Measurements from ENCODE around the gene MYDGF.

The MYDGF gene

DNA sequence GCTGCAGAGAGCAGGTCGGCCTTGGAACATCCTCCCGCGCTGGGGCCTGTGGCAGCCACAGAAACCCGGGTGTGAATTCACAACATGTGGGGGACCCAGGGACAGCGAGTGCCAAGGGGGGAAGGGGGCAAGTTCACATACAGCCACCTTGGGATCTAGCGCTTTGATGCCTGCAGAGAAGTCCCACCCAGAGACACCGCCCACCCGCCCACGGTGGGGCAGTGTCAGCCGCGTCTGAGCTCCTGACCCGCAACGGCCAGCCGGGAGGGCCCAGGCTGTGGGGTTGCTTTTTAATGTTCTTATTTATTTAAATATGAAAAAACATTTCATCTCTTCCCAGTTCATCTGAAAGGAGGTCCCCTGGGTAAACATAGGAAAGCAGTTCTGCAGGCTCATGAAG is 12.9 kb downstream of the MYDGF start:
- in situ Hi-C loops (cut with MboI; ENCODE audit: low sequenced_read_pairs, unreplicated experiment): no loop called here
- no peak for DNase-seq (ENCODE audit: low spot score)
- TF ChIP-seq, protein P1, sequence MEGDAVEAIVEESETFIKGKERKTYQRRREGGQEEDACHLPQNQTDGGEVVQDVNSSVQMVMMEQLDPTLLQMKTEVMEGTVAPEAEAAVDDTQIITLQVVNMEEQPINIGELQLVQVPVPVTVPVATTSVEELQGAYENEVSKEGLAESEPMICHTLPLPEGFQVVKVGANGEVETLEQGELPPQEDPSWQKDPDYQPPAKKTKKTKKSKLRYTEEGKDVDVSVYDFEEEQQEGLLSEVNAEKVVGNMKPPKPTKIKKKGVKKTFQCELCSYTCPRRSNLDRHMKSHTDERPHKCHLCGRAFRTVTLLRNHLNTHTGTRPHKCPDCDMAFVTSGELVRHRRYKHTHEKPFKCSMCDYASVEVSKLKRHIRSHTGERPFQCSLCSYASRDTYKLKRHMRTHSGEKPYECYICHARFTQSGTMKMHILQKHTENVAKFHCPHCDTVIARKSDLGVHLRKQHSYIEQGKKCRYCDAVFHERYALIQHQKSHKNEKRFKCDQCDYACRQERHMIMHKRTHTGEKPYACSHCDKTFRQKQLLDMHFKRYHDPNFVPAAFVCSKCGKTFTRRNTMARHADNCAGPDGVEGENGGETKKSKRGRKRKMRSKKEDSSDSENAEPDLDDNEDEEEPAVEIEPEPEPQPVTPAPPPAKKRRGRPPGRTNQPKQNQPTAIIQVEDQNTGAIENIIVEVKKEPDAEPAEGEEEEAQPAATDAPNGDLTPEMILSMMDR (IDR thresholded peaks at IDR 0.05; ENCODE audit: borderline replicate concordance, control extremely low read depth, extremely low read depth, insufficient read depth, missing control alignments): no peak

DNA sequence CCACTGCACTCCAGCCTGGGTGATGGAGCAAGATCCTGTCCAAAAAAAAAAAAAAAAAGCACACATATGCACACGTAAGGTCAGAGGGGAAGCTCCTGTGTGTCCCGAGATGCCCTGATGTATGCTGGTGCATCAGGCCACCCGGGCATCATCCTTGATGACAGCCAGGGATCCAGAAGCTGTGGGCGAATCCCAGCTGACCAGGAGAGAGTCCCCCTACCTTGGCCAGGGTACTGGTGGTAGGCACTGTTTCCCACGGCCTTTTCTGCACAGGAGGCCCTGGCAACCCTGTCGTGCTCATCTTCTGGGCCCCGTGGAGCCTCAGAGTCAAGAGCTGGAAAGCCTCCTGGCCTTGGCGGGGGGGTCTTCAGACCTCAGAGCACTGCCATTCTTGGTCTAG is 14.0 kb downstream of the MYDGF start:
- DNase-seq (ENCODE audit: low spot score): no peak
- in situ Hi-C loops (cut with MboI; ENCODE audit: low sequenced_read_pairs, unreplicated experiment): no loop called here
- TF ChIP-seq, protein P1 (IDR thresholded peaks at IDR 0.05; ENCODE audit: borderline replicate concordance, control extremely low read depth, extremely low read depth, insufficient read depth, missing control alignments): no peak

DNA sequence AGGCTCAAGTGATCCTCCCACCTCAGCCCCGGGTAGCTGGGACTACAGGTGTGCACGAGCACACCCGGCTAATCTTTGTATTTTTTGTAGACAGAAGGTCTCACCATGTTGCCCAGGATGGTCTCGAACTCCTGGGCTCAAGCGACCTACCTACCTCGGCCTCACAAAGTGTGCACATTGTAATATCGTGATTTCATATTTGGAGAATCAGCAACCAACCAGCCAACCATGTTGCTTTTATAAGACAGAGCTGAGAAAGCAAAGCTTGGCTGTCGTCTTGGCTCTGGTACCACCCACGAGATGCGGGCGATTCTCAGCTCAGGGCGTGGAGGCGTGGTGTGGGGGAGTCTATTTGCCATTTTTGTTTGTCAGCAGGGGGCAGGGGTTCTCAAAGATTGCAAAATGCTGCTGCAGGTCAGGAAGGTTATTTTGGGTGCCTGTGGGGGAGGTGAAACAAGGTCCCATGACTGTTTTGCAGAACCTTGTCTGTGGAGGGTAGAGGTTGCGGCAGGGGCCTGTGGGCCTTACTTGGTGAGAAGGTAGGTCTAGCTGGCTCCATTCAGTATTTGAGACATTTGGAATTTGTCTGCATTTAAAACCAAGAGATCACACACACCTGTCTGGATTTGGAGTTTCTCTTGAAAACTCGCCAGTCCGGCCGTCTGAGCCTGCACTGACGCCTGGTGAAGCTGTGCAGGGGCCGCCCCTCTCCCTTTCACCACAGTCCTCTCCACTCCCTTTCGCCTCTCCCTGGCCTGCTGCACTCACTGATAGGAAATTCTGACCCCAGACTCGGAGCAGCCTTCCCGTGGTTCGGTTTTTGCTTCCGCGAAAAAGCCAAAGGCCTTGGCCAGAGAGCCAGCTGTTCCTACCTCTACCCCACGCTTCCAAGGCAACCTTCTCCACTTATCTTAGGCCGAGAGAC is 15.4 kb downstream of the MYDGF start:
- in situ Hi-C loops (cut with MboI; ENCODE audit: low sequenced_read_pairs, unreplicated experiment): no loop called here
- peak; percentile 50 for DNase-seq (ENCODE audit: low spot score)
- TF ChIP-seq, protein P1 (IDR thresholded peaks at IDR 0.05; ENCODE audit: borderline replicate concordance, control extremely low read depth, extremely low read depth, insufficient read depth, missing control alignments): no peak

DNA sequence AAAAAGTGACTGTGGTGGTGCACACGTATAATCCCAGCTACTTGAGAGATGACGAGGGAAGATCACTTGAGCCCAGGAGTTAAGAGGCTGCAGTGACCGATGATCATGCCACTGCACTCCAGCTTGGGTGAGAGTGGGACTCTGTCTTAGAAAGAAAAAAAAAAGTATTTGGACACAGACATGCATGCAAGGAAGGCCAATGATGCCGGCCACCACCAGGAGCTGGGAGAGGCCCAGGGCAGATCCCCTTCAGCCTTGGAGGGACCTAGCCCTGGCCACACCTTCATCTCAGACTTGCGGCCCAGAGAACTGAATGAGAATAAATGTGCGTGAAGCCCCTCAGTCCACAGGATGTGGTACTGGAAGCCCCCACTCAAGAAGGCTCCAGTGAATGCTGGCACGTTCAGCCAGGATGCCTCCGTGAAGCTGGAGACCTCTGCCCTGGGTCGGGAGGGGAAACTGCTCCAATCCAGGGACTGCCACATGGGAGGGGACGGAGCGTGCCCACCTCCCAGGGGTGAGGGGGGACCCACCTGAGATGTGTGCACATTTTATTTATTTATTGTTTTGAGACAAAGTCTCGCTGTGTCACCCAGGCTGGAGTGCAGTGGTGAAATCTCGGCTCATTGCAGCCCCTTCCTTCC is 16.2 kb downstream of the MYDGF start:
- TF ChIP-seq, protein P1 (IDR thresholded peaks at IDR 0.05; ENCODE audit: borderline replicate concordance, control extremely low read depth, extremely low read depth, insufficient read depth, missing control alignments): no peak
- no peak for DNase-seq (ENCODE audit: low spot score)
- in situ Hi-C loops (cut with MboI; ENCODE audit: low sequenced_read_pairs, unreplicated experiment): no loop called here

DNA sequence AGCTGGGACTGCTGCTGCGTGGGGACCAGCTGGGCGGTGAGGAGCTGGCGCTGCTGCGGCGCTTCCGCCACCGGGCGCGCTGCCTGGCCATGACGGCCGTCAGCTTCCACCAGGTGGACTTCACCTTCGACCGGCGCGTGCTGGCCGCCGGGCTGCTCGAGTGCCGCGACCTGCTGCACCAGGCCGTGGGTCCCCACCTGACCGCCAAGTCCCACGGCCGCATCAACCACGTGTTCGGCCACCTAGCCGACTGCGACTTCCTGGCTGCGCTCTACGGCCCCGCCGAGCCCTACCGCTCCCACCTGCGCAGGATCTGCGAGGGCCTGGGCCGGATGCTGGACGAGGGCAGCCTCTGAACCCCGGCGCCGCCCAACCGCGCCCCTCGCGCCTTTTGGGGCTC is 18.1 kb downstream of the MYDGF start:
- no peak for DNase-seq (ENCODE audit: low spot score)
- in situ Hi-C loops (cut with MboI; ENCODE audit: low sequenced_read_pairs, unreplicated experiment): no loop called here

DNA sequence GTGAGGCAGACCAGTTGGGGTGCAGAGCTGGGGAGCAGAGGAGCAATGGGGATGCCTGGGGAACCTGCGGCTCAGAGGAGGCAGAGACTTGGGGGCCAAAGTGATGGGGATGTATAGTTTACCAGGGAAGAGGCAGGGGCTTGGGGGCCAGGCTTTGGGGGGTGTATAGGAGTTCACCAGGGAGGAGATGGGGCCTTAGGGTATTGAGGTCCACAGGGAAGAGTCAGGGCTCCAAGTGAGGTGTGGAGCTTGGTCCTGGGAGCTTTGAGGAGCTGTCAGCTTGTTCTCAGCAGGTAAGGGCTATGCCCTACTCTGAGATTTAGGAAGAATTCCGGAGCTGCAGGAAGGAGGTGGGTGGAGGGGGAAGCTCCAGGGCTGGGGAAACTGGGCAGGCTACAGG is 20.0 kb downstream of the MYDGF start:
- in situ Hi-C loops (cut with MboI; ENCODE audit: low sequenced_read_pairs, unreplicated experiment): no loop called here
- no peak for DNase-seq (ENCODE audit: low spot score)
- TF ChIP-seq, protein P1 (IDR thresholded peaks at IDR 0.05; ENCODE audit: borderline replicate concordance, control extremely low read depth, extremely low read depth, insufficient read depth, missing control alignments): no peak

More for the DNA sequence above, 18.1 kb downstream of the MYDGF start:
- TF ChIP-seq, protein P1 (IDR thresholded peaks at IDR 0.05; ENCODE audit: borderline replicate concordance, control extremely low read depth, extremely low read depth, insufficient read depth, missing control alignments): no peak

All from GM13976 (cell line).